Colonic mucosa (tissue), 4 donors: Measurements from ENCODE around the gene RUNX3. TPM values are rescaled to one million over a fixed set of nuclear protein-coding genes. Genes with fewer than 3 reads are reported as not detected.

Experiments
- DNase-seq: peaks from one replicate; pipeline ENCODE4 v3.0.0-alpha.2; 2020
- H3K27ac ChIP-seq: fragments of 200-600 bp; one replicate; pipeline ENCODE4 v1.8.0; 2021
- H3K27me3 ChIP-seq: fragments of 200-600 bp; one replicate; pipeline ENCODE4 v1.8.0; 2021
- H3K36me3 ChIP-seq: fragments of 200-600 bp; one replicate; pipeline ENCODE4 v1.8.0; 2021
- H3K4me1 ChIP-seq: fragments of 200-600 bp; one replicate; pipeline ENCODE4 v1.8.0; 2021; ENCODE audit warnings: mild to moderate bottlenecking
- H3K4me3 ChIP-seq: fragments of 200-600 bp; one replicate; pipeline ENCODE4 v1.8.0; 2021
- H3K9ac ChIP-seq, 2 donors: one replicate each; pipeline ENCODE4 v1.7.0; 2013; ENCODE audit warnings: control low read depth in 2 of 2, low read depth in 2 of 2, low read length in 2 of 2
- H3K9me3 ChIP-seq: fragments of 200-600 bp; one replicate; pipeline ENCODE4 v1.8.0; 2021
- CTCF ChIP-seq: fragments of 200-600 bp; IDR thresholded peaks from one replicate; pipeline ENCODE4 v1.8.0; 2022; ENCODE audit warnings: antibody characterized with exemption, mild to moderate bottlenecking
- intact Hi-C: fragments of 100-400 bp; cut with DNase I; formaldehyde crosslinking; loops from one replicate; pipeline ENCODE4 v1.14.1; 2022
- total RNA-seq, 2 donors: library from RNA; stranded (reverse); fragmentation: NEBNext Ultra II Directional in 1 of 2; extraction: Animal tissue kit (Norgen Biotek cat#: 25700) in 1 of 2; gene quantifications; one replicate each; pipeline ENCODE4 v1.2.1, GENCODE V29; 2021
- donor health status: healthy.
- donor health status: DM: no; HTN: no; CAD: no.
- donor health status: DM: no; HTN: no; CAD: no.

Gene RUNX3
- total RNA-seq, 2 donors from 2014 or later = 1.6 to 3.2 TPM

- Histone ChIP-seq H3K4me1 (no peaks in the 10 kb centered on the region), H3K4me3 (no peak overlapping the region), H3K9ac (no peak overlapping the region), H3K9me3 (no peaks in the 10 kb centered on the region), H3K27me3 (no peaks in the 10 kb centered on the region), H3K27ac (no peak overlapping the region), H3K36me3 (no peaks in the 10 kb centered on the region)
- TF ChIP-seq CTCF = no peak
- intact Hi-C loops = no loop called here
- no peak for DNase-seq
These were observed 39.0 kb upstream of the RUNX3 start for GRCh38 chr1:24968941-24969585.

GRCh38 chr1:24967962-24968361, 37.9 kb upstream of the RUNX3 start:
- intact Hi-C loops = no loop called here
- H3K4me1 ChIP-seq = no peaks in the 10 kb centered on the region
- DNase-seq = no peak
- H3K9me3 ChIP-seq = no peaks in the 10 kb centered on the region
- TF ChIP-seq CTCF = no peak
- H3K27me3 ChIP-seq = no peaks in the 10 kb centered on the region
- no peak overlapping the region for H3K9ac ChIP-seq
- no peaks in the 10 kb centered on the region for H3K36me3 ChIP-seq
- H3K27ac ChIP-seq = no peak overlapping the region
- no peak overlapping the region for H3K4me3 ChIP-seq

GRCh38 chr1:24967555-24967954, 37.5 kb upstream of the RUNX3 start:
- no peak overlapping the region for H3K9ac ChIP-seq
- H3K36me3 ChIP-seq = no peaks in the 10 kb centered on the region
- H3K27me3 ChIP-seq = no peaks in the 10 kb centered on the region
- H3K9me3 ChIP-seq = no peaks in the 10 kb centered on the region
- DNase-seq = no peak
- no peaks in the 10 kb centered on the region for H3K4me1 ChIP-seq
- intact Hi-C loops = no loop called here
- H3K4me3 ChIP-seq = no peak overlapping the region
- TF ChIP-seq CTCF = no peak
- no peak overlapping the region for H3K27ac ChIP-seq

- no peak overlapping the region for H3K27ac ChIP-seq
- DNase-seq = no peak
These were observed 36.8 kb upstream of the RUNX3 start for GRCh38 chr1:24966724-24967346.

GRCh38 chr1:24966121-24966723, 36.1 kb upstream of the RUNX3 start:
- Histone ChIP-seq H3K9me3 (no peaks in the 10 kb centered on the region), H3K4me3 (no peak overlapping the region), H3K9ac (no peak overlapping the region), H3K36me3 (no peaks in the 10 kb centered on the region), H3K27me3 (no peaks in the 10 kb centered on the region), H3K4me1 (no peaks in the 10 kb centered on the region), H3K27ac (no peak overlapping the region)
- intact Hi-C loops = no loop called here
- no peak for DNase-seq
- no peak for TF ChIP-seq CTCF

More at GRCh38 chr1:24966724-24967346, 36.8 kb upstream of the RUNX3 start:
- Histone ChIP-seq H3K9me3 (no peaks in the 10 kb centered on the region), H3K27me3 (no peaks in the 10 kb centered on the region), H3K4me3 (no peak overlapping the region), H3K4me1 (no peaks in the 10 kb centered on the region), H3K9ac (no peak overlapping the region), H3K36me3 (no peaks in the 10 kb centered on the region)
- TF ChIP-seq CTCF = no peak
- intact Hi-C loops = no loop called here
